ENCODE results near the gene NRAP.

DNA sequence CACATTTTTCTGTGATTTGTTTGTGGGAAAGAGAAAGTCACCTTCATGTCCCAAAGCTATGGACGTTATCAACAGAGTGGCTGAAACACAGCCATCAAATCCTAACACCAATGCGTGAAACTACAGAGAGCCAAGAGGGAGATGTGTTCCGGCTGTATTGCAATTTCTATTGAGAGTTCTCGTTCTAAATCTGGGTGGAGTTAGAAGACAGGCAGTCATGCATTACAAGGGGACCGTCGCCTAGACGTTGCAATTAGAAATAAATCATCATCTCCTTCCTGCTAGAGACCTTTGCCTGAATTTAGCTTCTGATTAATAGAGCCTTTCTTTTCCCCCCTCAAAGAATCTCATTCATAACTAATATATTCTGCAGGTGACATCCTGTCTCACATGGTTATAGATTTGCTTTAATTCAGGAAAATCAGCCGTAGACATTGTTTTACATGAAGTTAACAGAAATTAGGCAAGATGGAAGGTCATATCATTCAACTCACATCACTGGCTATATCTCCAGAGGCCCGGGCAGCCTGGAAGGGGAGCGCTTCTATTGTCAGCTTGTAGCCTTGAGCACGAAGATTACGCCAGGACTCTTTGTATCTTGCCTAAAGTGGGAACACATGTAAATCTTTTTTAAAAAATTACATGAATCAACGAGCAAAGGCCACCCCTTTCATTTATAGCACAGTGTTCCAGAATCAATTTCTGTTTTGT, 58.4 kb downstream of the NRAP start:
- TF ChIP-seq, protein P1, sequence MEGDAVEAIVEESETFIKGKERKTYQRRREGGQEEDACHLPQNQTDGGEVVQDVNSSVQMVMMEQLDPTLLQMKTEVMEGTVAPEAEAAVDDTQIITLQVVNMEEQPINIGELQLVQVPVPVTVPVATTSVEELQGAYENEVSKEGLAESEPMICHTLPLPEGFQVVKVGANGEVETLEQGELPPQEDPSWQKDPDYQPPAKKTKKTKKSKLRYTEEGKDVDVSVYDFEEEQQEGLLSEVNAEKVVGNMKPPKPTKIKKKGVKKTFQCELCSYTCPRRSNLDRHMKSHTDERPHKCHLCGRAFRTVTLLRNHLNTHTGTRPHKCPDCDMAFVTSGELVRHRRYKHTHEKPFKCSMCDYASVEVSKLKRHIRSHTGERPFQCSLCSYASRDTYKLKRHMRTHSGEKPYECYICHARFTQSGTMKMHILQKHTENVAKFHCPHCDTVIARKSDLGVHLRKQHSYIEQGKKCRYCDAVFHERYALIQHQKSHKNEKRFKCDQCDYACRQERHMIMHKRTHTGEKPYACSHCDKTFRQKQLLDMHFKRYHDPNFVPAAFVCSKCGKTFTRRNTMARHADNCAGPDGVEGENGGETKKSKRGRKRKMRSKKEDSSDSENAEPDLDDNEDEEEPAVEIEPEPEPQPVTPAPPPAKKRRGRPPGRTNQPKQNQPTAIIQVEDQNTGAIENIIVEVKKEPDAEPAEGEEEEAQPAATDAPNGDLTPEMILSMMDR (IDR thresholded peaks at IDR 0.05) = no peak
- TF ChIP-seq ZFX (IDR thresholded peaks at IDR 0.05; ENCODE audit: borderline replicate concordance) = no peak

Data from 22Rv1 (cell line).